AG04450 (cell line): ENCODE data around the gene MYL2. TPM values are rescaled to one million over a fixed set of nuclear protein-coding genes. Genes with fewer than 3 reads are reported as not detected.

Source experiments
- CTCF ChIA-PET: fragments of 300-600, 350-600 bp; formaldehyde crosslinking; extraction: SDS; loops from one replicate; lab custom pipeline; 2022; ENCODE audit warnings: antibody characterized with exemption, inconsistent platforms; lab: Charles Lee
- POLR2A ChIA-PET: fragments of 350-600 bp; formaldehyde crosslinking; extraction: SDS; loops from one replicate; lab custom pipeline; 2021; ENCODE audit warnings: antibody characterized with exemption, inconsistent platforms; lab: Yijun Ruan, JAX
- DNase-seq: peaks from one replicate; pipeline ENCODE4 v3.0.0-alpha.2; 2011; ENCODE audit warnings: low read depth, low spot score
- H3K27ac ChIP-seq: one replicate; pipeline ENCODE4 v1.5.1; 2012; ENCODE audit warnings: low read depth, low read length, control low read depth
- H3K27me3 ChIP-seq: one replicate; pipeline ENCODE4 v1.6.0; 2012; ENCODE audit warnings: low read length; ENCODE audit not compliant: control insufficient read depth, insufficient read depth
- H3K4me3 ChIP-seq: 2 replicates; pipeline ENCODE4 v1.5.1; 2011; ENCODE audit warnings: mild to moderate bottlenecking, low read depth, low read length, control low read depth
- H3K9me3 ChIP-seq: 2 replicates; pipeline ENCODE4 v1.5.1; 2012; ENCODE audit warnings: low read length; ENCODE audit not compliant: control insufficient read depth, insufficient read depth
- CTCF ChIP-seq: IDR thresholded peaks from 2 replicates; pipeline ENCODE4 v1.5.1; 2011; ENCODE audit warnings: low read depth, low read length, control low read depth, inconsistent platforms
- polyA plus RNA-seq: library from polyadenylated mRNA; depleted of rRNA; stranded (reverse); fragments of >200 nt; gene quantifications from 2 replicates; pipeline ENCODE4 v1.2.3, GENCODE V29; 2011

The MYL2 gene
- polyA plus RNA-seq, 1 experiment, result not detected

- CTCF ChIA-PET, result no interaction called here
- H3K4me3 ChIP-seq, result no peak overlapping the region
- no peaks in the 10 kb centered on the region for H3K27me3 ChIP-seq
- TF ChIP-seq CTCF, result no peak
- no peaks in the 10 kb centered on the region; the same call in 1 of the 2 replicates for H3K9me3 ChIP-seq
- POLR2A ChIA-PET, result no interaction called here
- H3K27ac ChIP-seq, result no peak overlapping the region
- DNase-seq, result no peak
Observed at GRCh38 chr12:110934093-110934852, 13.9 kb upstream of the MYL2 start.

DNA sequence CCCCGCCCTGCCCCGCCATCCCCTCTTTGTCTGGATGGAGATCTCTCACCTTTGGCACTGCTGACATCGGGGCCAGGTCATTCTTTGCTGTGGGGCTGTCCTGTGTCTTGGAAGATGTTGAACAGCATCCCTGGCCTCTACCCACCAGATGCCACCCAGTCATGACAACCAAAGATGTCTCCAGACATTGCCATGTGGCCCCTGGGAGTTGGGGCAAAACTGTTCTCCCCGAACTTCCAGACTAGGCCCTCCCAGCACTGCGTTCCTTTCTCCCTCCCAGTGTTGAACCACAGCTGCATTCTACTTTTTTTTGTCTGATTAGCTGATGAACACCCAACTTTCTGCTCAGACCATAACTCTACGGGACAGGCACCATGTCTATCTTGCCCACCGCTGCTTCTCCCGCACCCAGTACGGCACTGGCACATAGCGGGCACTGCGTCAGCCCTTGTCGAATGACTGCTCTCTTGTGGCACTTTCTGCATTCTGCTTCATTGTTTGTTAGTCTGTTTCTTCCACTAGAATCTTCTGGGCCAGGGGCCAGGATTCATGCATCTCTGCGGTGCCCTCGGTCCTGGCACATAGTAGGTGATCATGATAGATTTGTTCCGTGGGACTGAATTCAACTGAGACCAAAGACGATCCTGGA lies 13.1 kb upstream of the MYL2 start:
- ChIA-PET CTCF (no interaction called here), POLR2A (no interaction called here)
- no peak overlapping the region for H3K4me3 ChIP-seq
- H3K27me3 ChIP-seq, result no peaks in the 10 kb centered on the region
- H3K27ac ChIP-seq, result no peak overlapping the region
- no peak for TF ChIP-seq CTCF
- no peaks in the 10 kb centered on the region; the same call in 1 of the 2 replicates for H3K9me3 ChIP-seq
- no peak for DNase-seq

GRCh38 chr12:110932046-110932445 lies 11.7 kb upstream of the MYL2 start:
- Histone ChIP-seq H3K4me3 (no peak overlapping the region), H3K9me3 (no peaks in the 10 kb centered on the region; the same call in 1 of the 2 replicates), H3K27ac (no peak overlapping the region), H3K27me3 (no peaks in the 10 kb centered on the region)
- TF ChIP-seq CTCF, result 0 out of 2 replicates have a peak, but pooled peaks have one; percentile 18
- ChIA-PET CTCF (interaction anchor here (0.6 to 0.7 kb wide), 2 partner anchors 9 to 20 kb away, joined by 3 to 4 read pairs; no protein-coding TSS in a partner anchor), POLR2A (no interaction called here)
- DNase-seq, result no peak

DNA sequence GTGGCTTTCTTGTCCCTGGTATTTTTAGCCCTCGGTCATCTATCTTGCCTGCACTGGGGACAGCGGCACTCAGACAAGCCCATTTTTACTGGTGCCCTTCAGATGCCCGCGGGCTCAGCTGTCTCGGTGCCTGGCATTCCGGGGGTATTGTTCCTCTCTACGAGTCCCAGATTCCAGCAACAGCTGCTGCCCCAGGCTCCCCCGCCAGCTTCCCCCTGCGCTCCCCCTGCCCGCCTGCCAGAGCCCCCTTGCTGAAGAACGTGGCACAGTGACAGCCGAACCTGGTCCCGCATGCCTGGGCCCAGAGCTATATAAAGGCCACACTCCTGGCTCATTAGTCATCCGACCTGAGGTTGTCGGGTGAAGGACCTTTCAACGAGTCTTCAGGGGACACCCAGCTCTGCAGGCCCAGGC lies 10.9 kb upstream of the MYL2 start:
- ChIA-PET POLR2A (no interaction called here), CTCF (no interaction called here)
- no peak overlapping the region for H3K4me3 ChIP-seq
- DNase-seq, result no peak
- H3K27me3 ChIP-seq, result peaks cover 3% of the 10 kb centered on the region
- no peaks in the 10 kb centered on the region; the same call in 1 of the 2 replicates for H3K9me3 ChIP-seq
- TF ChIP-seq CTCF, result no peak
- no peak overlapping the region for H3K27ac ChIP-seq
